Measurements from ENCODE around the gene SLC46A3. TPM values are rescaled to one million over a fixed set of nuclear protein-coding genes. Genes with fewer than 3 reads are reported as not detected.

The SLC46A3 gene
- total and polyA plus RNA-seq, 2 donors (not counting 1 experiment from before 2014, with no cell fraction given) = 2.6 to 6.4 TPM

DNA sequence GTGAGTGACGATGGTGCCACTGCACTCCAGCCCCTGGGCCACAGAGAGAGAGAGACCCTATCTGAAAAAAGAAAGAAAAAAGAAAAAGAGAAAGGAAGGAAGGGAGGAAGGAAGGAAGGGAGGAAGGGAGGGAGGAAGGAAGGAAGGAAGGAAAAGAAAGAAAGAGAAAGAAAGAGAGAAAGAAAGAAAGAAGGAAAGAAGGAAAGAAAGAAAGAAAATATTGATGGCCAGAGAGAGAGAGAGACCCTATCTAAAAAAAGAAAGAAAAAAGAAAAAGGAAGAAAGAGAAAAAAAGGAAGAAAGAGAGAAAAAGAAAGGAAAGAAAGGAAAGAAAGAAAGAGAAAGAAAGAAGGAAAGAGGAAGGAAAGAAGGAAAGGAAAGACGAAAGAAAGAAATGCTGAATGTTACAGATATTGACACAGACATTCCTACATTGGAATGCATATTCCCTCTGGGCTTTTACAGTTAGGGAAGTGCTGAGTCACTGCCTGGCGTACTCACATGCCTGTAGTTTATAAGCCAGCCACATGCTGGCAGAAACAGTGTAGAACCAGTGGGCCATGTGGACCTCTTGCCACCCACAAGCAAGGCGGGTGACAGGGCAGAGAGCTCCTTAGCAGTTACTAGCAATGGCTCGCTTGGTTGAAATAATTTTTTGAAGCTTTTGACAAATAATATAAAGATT is 34.6 kb upstream of the SLC46A3 start:
- DNase-seq (ENCODE audit: low read depth in 2 of 2) = peak; percentile 70 to 86
- H3K27ac ChIP-seq (ENCODE audit: insufficient read depth, low read length) = peak overlapping the region; percentile 1
- TF ChIP-seq EZH2 (IDR thresholded peaks at IDR 0.05; ENCODE audit: low read length, missing control alignments) = no peak
- TF ChIP-seq CTCF (conservative IDR thresholded peaks at IDR 0.05 in 1 of 2, IDR thresholded peaks at IDR 0.05 in 1 of 2; ENCODE audit: low read depth in 1 of 2, low read length in 2 of 2) = no peak
- H3K27me3 ChIP-seq (ENCODE audit: control insufficient read depth, insufficient read depth, low read length) = no peaks in the 10 kb centered on the region
- H2AFZ ChIP-seq (ENCODE audit: low read length) = no peak overlapping the region
- H4K20me1 ChIP-seq (ENCODE audit: control insufficient read depth, extremely low read depth, insufficient read depth, low read length) = no peaks in the 10 kb centered on the region
- H3K4me2 ChIP-seq (ENCODE audit: extremely low read depth, insufficient read depth, low read length) = no peak overlapping the region
- H3K9me3 ChIP-seq (ENCODE audit: control insufficient read depth, insufficient read depth, low read depth, low read length) = no peaks in the 10 kb centered on the region
- H3K4me3 ChIP-seq (replicated peaks in 1 of 4; ENCODE audit: control extremely low read depth in 1 of 4, insufficient read depth in 1 of 4, low read depth in 3 of 4, low read length in 4 of 4) = no peak overlapping the region
- peaks cover 3% of the 10 kb centered on the region for H3K4me1 ChIP-seq (ENCODE audit: control insufficient read depth, extremely low read depth, insufficient read depth, low read length)
- no peak overlapping the region for H3K9ac ChIP-seq (ENCODE audit: insufficient read depth, low read length)
- no peaks in the 10 kb centered on the region for H3K36me3 ChIP-seq (ENCODE audit: control insufficient read depth, insufficient read depth, low read length)
- H3K79me2 ChIP-seq (ENCODE audit: control insufficient read depth, insufficient read depth, low read length) = no peaks in the 10 kb centered on the region

GRCh38 chr13:28751175-28751960 is 32.6 kb upstream of the SLC46A3 start:
- TF ChIP-seq CTCF (conservative IDR thresholded peaks at IDR 0.05 in 1 of 2, IDR thresholded peaks at IDR 0.05 in 1 of 2; ENCODE audit: low read depth in 1 of 2, low read length in 2 of 2) (no peak), EZH2 (IDR thresholded peaks at IDR 0.05; ENCODE audit: low read length, missing control alignments) (no peak)
- Histone ChIP-seq H4K20me1 (ENCODE audit: control insufficient read depth, extremely low read depth, insufficient read depth, low read length) (no peaks in the 10 kb centered on the region), H3K36me3 (ENCODE audit: control insufficient read depth, insufficient read depth, low read length) (no peaks in the 10 kb centered on the region), H3K9ac (ENCODE audit: insufficient read depth, low read length) (no peak overlapping the region), H3K4me1 (ENCODE audit: control insufficient read depth, extremely low read depth, insufficient read depth, low read length) (peaks cover 3% of the 10 kb centered on the region), H2AFZ (ENCODE audit: low read length) (no peak overlapping the region), H3K27ac (ENCODE audit: insufficient read depth, low read length) (no peak overlapping the region), H3K4me2 (ENCODE audit: extremely low read depth, insufficient read depth, low read length) (no peak overlapping the region), H3K79me2 (ENCODE audit: control insufficient read depth, insufficient read depth, low read length) (no peaks in the 10 kb centered on the region), H3K4me3 (replicated peaks in 1 of 4; ENCODE audit: control extremely low read depth in 1 of 4, insufficient read depth in 1 of 4, low read depth in 3 of 4, low read length in 4 of 4) (no peak overlapping the region), H3K9me3 (ENCODE audit: control insufficient read depth, insufficient read depth, low read depth, low read length) (no peaks in the 10 kb centered on the region), H3K27me3 (ENCODE audit: control insufficient read depth, insufficient read depth, low read length) (no peaks in the 10 kb centered on the region)
- DNase-seq (ENCODE audit: low read depth in 2 of 2) = no peak

DNA sequence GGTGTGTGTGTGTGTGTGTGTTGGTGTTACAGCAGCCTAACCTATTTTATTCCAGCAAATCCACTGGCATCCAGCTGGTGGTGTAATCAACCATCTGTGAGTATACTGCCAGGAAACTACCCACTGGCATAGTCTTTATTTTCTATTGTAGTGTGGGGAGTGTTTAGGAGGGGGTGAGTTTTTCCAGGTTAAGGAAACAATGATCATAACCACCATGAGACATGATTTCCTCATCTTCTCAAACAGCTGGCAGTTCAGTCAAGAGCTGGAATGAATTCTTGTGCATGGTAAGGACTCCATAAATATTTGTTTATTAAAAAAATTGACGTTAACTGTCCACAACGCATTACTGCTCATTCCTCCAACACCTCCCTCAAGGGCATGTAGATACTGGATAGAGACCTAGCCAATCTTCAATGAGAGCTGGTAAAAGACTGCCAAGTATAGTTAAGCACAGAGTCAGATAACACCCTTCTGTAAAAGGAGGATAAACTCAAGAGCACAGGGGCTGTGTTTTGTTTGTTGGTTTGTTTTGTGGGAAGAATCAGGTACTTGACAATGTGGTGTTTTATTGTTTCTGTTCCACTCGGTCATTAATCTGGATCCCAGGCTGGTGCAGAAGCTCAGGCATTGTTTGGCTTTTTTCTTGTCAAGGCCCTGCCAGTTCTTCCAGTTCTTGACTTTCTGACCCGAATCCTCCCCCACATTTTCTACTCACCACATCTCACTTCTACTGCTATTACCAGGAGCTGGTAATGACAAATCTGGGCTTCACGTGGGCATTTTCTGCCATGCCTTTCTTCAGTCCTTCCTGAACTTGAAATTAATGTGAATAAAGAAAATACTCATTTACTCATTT is 31.6 kb upstream of the SLC46A3 start:
- H2AFZ ChIP-seq (ENCODE audit: low read length) = no peak overlapping the region
- no peaks in the 10 kb centered on the region for H3K36me3 ChIP-seq (ENCODE audit: control insufficient read depth, insufficient read depth, low read length)
- no peak overlapping the region for H3K27ac ChIP-seq (ENCODE audit: insufficient read depth, low read length)
- H3K9ac ChIP-seq (ENCODE audit: insufficient read depth, low read length) = no peak overlapping the region
- no peaks in the 10 kb centered on the region for H4K20me1 ChIP-seq (ENCODE audit: control insufficient read depth, extremely low read depth, insufficient read depth, low read length)
- DNase-seq (ENCODE audit: low read depth in 2 of 2) = no peak
- TF ChIP-seq CTCF (conservative IDR thresholded peaks at IDR 0.05 in 1 of 2, IDR thresholded peaks at IDR 0.05 in 1 of 2; ENCODE audit: low read depth in 1 of 2, low read length in 2 of 2) (no peak), EZH2 (IDR thresholded peaks at IDR 0.05; ENCODE audit: low read length, missing control alignments) (no peak)
- no peak overlapping the region for H3K4me2 ChIP-seq (ENCODE audit: extremely low read depth, insufficient read depth, low read length)
- peaks cover 3% of the 10 kb centered on the region for H3K4me1 ChIP-seq (ENCODE audit: control insufficient read depth, extremely low read depth, insufficient read depth, low read length)
- no peaks in the 10 kb centered on the region for H3K9me3 ChIP-seq (ENCODE audit: control insufficient read depth, insufficient read depth, low read depth, low read length)
- no peak overlapping the region for H3K4me3 ChIP-seq (replicated peaks in 1 of 4; ENCODE audit: control extremely low read depth in 1 of 4, insufficient read depth in 1 of 4, low read depth in 3 of 4, low read length in 4 of 4)
- no peaks in the 10 kb centered on the region for H3K79me2 ChIP-seq (ENCODE audit: control insufficient read depth, insufficient read depth, low read length)
- no peaks in the 10 kb centered on the region for H3K27me3 ChIP-seq (ENCODE audit: control insufficient read depth, insufficient read depth, low read length)

Measured in fibroblast of lung (primary cell).